Smooth muscle cell (in vitro differentiated cells): ENCODE measurements around the gene CACNA2D1. TPM values are rescaled to one million over a fixed set of nuclear protein-coding genes. Genes with fewer than 3 reads are reported as not detected.

Experiments used
- DNase-seq: peaks from one replicate; lab custom pipeline; 2025; ENCODE audit not compliant: unreplicated experiment; lab: John Stamatoyannopoulos, UW
- H2AFZ ChIP-seq: fragments of 200-600 bp; sonication (generic); 2 replicates; pipeline ENCODE4 v1.6.0; 2016; ENCODE audit warnings: antibody characterized with exemption, low read depth, mild to moderate bottlenecking
- H3F3A ChIP-seq: fragments of 200-600 bp; sonication (generic); 2 replicates; pipeline ENCODE4 v1.6.0; 2017; ENCODE audit warnings: antibody characterized with exemption, low read depth
- H3K27ac ChIP-seq: fragments of 200-600 bp; sonication (generic); 2 replicates; pipeline ENCODE4 v1.5.1; 2016; ENCODE audit warnings: low read depth, mild to moderate bottlenecking
- H3K27me3 ChIP-seq: fragments of 200-600 bp; sonication (generic); 2 replicates; pipeline ENCODE4 v1.6.1; 2016; ENCODE audit warnings: low read depth, mild to moderate bottlenecking
- H3K36me3 ChIP-seq: fragments of 200-600 bp; sonication (generic); 2 replicates; pipeline ENCODE4 v1.5.1; 2016; ENCODE audit warnings: low read depth
- H3K4me1 ChIP-seq: fragments of 200-600 bp; sonication (generic); 2 replicates; pipeline ENCODE4 v1.5.1; 2016; ENCODE audit warnings: low read depth
- H3K4me2 ChIP-seq: fragments of 200-600 bp; sonication (generic); 2 replicates; pipeline ENCODE4 v1.6.0; 2016; ENCODE audit warnings: mild to moderate bottlenecking
- H3K4me3 ChIP-seq: fragments of 200-600 bp; sonication (generic); 2 replicates; pipeline ENCODE4 v1.5.1; 2016; ENCODE audit warnings: mild to moderate bottlenecking
- H3K79me2 ChIP-seq: fragments of 200-600 bp; sonication (generic); 2 replicates; pipeline ENCODE4 v1.6.0; 2016; ENCODE audit warnings: low read depth, mild to moderate bottlenecking
- H3K9ac ChIP-seq: fragments of 200-600 bp; sonication (generic); 2 replicates; pipeline ENCODE4 v1.6.0; 2016; ENCODE audit warnings: low read depth
- H3K9me3 ChIP-seq: fragments of 200-600 bp; sonication (generic); replicated peaks from 2 replicates; pipeline ENCODE4 v1.5.1; 2016; ENCODE audit warnings: low read depth
- H4K20me1 ChIP-seq: fragments of 200-600 bp; sonication (generic); 2 replicates; pipeline ENCODE4 v1.6.0; 2016; ENCODE audit warnings: low read depth
- WGBS: methylation state at CpG from one replicate; pipeline ENCODE4 v1.1.7; 2016; ENCODE audit warnings: low lambda C conversion rate; 5-methylcytosine and 5-hydroxymethylcytosine counted together
- polyA plus RNA-seq: library from polyadenylated mRNA; unstranded; fragments of >200 nt; fragmentation: Nextera tagmentation; extraction: Ambion mirVana; gene quantifications from 2 replicates; pipeline ENCODE4 v1.2.1, GENCODE V29; 2016
- total RNA-seq: library from RNA; depleted of rRNA; stranded (reverse); fragments of >200 nt; gene quantifications from 2 replicates; pipeline ENCODE4 v1.2.3, GENCODE V29; 2014
- TF ChIP-seq, protein P1 (sequence below): fragments of 200-600 bp; sonication (generic); IDR thresholded peaks from 2 replicates; pipeline ENCODE4 v1.5.1; 2017; ENCODE audit warnings: borderline replicate concordance, mild to moderate bottlenecking, antibody characterized with exemption; ENCODE audit not compliant: insufficient read depth, poor library complexity, severe bottlenecking

The CACNA2D1 gene
- total and polyA plus RNA-seq, 2 experiments from 2014 or later: 4.1 to 39.3 TPM

DNA sequence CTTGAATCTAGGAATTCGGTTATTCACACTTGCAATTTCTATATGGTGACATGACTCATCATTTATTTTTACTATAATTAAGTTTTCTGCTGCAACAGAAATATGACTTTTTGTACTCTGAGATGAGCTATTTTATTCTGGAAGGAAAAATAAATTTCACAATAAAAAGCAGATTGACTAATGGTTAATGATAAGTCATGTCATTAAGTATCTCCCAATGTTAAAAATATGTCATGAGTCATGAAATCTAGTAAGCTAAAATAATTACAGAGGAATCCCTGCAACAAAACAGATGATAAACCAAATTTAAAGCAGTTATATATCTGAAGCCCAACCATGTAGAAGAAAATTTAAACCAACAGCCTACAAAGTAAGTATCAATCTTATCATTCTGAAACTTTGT lies 149.2 kb downstream of the CACNA2D1 start:
- whole genome bisulfite sequencing: 92% methylated on average over 1 of the region's 1 CpG
- Histone ChIP-seq H3K36me3 (peaks cover 2% of the 10 kb centered on the region), H3K9ac (no peak overlapping the region), H3K4me3 (no peak overlapping the region), H3K79me2 (no peaks in the 10 kb centered on the region), H3K4me1 (no peaks in the 10 kb centered on the region), H3K27ac (no peak overlapping the region), H3K27me3 (no peaks in the 10 kb centered on the region), H3K4me2 (no peak overlapping the region), H3F3A (no peaks in the 10 kb centered on the region), H4K20me1 (no peaks in the 10 kb centered on the region), H3K9me3 (peaks cover 4% of the 10 kb centered on the region), H2AFZ (no peak overlapping the region)
- TF ChIP-seq, protein P1, sequence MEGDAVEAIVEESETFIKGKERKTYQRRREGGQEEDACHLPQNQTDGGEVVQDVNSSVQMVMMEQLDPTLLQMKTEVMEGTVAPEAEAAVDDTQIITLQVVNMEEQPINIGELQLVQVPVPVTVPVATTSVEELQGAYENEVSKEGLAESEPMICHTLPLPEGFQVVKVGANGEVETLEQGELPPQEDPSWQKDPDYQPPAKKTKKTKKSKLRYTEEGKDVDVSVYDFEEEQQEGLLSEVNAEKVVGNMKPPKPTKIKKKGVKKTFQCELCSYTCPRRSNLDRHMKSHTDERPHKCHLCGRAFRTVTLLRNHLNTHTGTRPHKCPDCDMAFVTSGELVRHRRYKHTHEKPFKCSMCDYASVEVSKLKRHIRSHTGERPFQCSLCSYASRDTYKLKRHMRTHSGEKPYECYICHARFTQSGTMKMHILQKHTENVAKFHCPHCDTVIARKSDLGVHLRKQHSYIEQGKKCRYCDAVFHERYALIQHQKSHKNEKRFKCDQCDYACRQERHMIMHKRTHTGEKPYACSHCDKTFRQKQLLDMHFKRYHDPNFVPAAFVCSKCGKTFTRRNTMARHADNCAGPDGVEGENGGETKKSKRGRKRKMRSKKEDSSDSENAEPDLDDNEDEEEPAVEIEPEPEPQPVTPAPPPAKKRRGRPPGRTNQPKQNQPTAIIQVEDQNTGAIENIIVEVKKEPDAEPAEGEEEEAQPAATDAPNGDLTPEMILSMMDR: no peak
- no peak for DNase-seq

DNA sequence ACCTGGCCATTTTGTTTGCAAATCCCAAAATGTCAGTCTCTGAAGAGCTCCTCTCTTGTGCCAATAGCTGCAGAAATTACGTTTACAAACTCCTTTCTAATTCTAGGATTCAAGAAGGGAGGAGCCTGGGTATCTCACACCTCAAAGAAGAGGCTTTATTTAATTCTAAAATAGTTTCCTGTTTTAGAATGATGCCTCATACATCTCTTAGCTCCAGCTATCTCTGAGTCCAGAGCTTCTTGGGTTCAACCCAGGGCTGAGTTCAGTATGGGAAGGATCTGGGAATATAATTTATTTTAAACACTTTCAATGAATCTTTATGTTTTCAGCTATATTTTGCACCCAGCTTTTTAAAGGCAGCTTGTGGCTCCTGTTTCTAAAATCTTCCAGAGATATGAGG lies 150.1 kb downstream of the CACNA2D1 start:
- TF ChIP-seq, protein P1: no peak
- H2AFZ ChIP-seq: no peak overlapping the region
- no peaks in the 10 kb centered on the region for H3K79me2 ChIP-seq
- no peaks in the 10 kb centered on the region for H3K4me1 ChIP-seq
- H3K36me3 ChIP-seq: peaks cover 2% of the 10 kb centered on the region
- DNase-seq: no peak
- no peaks in the 10 kb centered on the region for H4K20me1 ChIP-seq
- H3K27me3 ChIP-seq: no peaks in the 10 kb centered on the region
- H3K9me3 ChIP-seq: peaks cover 4% of the 10 kb centered on the region
- no peak overlapping the region for H3K4me2 ChIP-seq
- H3K4me3 ChIP-seq: no peak overlapping the region
- H3F3A ChIP-seq: no peaks in the 10 kb centered on the region
- WGBS: 95% methylated on average over 1 of the region's 1 CpG
- H3K9ac ChIP-seq: no peak overlapping the region
- H3K27ac ChIP-seq: no peak overlapping the region

GRCh38 chr7:82291931-82292330 lies 151.6 kb downstream of the CACNA2D1 start:
- 97% methylated on average over 1 of the region's 1 CpG for WGBS
- no peak overlapping the region for H3K4me3 ChIP-seq
- H2AFZ ChIP-seq: no peak overlapping the region
- peaks cover 4% of the 10 kb centered on the region for H3K9me3 ChIP-seq
- H3K4me2 ChIP-seq: no peak overlapping the region
- H3F3A ChIP-seq: no peaks in the 10 kb centered on the region
- H3K9ac ChIP-seq: no peak overlapping the region
- peaks cover 2% of the 10 kb centered on the region for H3K36me3 ChIP-seq
- TF ChIP-seq, protein P1: no peak
- DNase-seq: no peak
- no peaks in the 10 kb centered on the region for H3K27me3 ChIP-seq
- no peaks in the 10 kb centered on the region for H3K79me2 ChIP-seq
- no peak overlapping the region for H3K27ac ChIP-seq
- H4K20me1 ChIP-seq: no peaks in the 10 kb centered on the region
- H3K4me1 ChIP-seq: peaks cover 3% of the 10 kb centered on the region

- Histone ChIP-seq H4K20me1 (no peaks in the 10 kb centered on the region), H3K36me3 (peaks cover 2% of the 10 kb centered on the region), H3F3A (no peaks in the 10 kb centered on the region), H3K79me2 (no peaks in the 10 kb centered on the region), H3K4me3 (no peak overlapping the region), H3K9me3 (peaks cover 4% of the 10 kb centered on the region), H3K4me2 (no peak overlapping the region), H3K27me3 (no peaks in the 10 kb centered on the region), H3K9ac (no peak overlapping the region), H2AFZ (no peak overlapping the region), H3K27ac (no peak overlapping the region), H3K4me1 (peaks cover 4% of the 10 kb centered on the region)
- DNase-seq: no peak
- TF ChIP-seq, protein P1: no peak
- WGBS: 76% methylated on average over 2 of the region's 2 CpGs
These were observed 153.7 kb downstream of the CACNA2D1 start for GRCh38 chr7:82289889-82290288.
